Measurements from ENCODE around the gene ZFHX2.

- TF ChIP-seq, protein P1, sequence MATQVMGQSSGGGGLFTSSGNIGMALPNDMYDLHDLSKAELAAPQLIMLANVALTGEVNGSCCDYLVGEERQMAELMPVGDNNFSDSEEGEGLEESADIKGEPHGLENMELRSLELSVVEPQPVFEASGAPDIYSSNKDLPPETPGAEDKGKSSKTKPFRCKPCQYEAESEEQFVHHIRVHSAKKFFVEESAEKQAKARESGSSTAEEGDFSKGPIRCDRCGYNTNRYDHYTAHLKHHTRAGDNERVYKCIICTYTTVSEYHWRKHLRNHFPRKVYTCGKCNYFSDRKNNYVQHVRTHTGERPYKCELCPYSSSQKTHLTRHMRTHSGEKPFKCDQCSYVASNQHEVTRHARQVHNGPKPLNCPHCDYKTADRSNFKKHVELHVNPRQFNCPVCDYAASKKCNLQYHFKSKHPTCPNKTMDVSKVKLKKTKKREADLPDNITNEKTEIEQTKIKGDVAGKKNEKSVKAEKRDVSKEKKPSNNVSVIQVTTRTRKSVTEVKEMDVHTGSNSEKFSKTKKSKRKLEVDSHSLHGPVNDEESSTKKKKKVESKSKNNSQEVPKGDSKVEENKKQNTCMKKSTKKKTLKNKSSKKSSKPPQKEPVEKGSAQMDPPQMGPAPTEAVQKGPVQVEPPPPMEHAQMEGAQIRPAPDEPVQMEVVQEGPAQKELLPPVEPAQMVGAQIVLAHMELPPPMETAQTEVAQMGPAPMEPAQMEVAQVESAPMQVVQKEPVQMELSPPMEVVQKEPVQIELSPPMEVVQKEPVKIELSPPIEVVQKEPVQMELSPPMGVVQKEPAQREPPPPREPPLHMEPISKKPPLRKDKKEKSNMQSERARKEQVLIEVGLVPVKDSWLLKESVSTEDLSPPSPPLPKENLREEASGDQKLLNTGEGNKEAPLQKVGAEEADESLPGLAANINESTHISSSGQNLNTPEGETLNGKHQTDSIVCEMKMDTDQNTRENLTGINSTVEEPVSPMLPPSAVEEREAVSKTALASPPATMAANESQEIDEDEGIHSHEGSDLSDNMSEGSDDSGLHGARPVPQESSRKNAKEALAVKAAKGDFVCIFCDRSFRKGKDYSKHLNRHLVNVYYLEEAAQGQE (IDR thresholded peaks at IDR 0.05; ENCODE audit: borderline replicate concordance in 1 of 2, low read depth in 1 of 2, low read length in 2 of 2) = no peak
- TF ChIP-seq, protein P2, sequence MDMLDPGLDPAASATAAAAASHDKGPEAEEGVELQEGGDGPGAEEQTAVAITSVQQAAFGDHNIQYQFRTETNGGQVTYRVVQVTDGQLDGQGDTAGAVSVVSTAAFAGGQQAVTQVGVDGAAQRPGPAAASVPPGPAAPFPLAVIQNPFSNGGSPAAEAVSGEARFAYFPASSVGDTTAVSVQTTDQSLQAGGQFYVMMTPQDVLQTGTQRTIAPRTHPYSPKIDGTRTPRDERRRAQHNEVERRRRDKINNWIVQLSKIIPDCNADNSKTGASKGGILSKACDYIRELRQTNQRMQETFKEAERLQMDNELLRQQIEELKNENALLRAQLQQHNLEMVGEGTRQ (IDR thresholded peaks at IDR 0.05; ENCODE audit: low read depth, low read length) = no peak
- TF ChIP-seq, protein P2 (CRISPR knock-in tag; IDR thresholded peaks at IDR 0.05; ENCODE audit: borderline replicate concordance) = no peak
- TF ChIP-seq, protein P3, sequence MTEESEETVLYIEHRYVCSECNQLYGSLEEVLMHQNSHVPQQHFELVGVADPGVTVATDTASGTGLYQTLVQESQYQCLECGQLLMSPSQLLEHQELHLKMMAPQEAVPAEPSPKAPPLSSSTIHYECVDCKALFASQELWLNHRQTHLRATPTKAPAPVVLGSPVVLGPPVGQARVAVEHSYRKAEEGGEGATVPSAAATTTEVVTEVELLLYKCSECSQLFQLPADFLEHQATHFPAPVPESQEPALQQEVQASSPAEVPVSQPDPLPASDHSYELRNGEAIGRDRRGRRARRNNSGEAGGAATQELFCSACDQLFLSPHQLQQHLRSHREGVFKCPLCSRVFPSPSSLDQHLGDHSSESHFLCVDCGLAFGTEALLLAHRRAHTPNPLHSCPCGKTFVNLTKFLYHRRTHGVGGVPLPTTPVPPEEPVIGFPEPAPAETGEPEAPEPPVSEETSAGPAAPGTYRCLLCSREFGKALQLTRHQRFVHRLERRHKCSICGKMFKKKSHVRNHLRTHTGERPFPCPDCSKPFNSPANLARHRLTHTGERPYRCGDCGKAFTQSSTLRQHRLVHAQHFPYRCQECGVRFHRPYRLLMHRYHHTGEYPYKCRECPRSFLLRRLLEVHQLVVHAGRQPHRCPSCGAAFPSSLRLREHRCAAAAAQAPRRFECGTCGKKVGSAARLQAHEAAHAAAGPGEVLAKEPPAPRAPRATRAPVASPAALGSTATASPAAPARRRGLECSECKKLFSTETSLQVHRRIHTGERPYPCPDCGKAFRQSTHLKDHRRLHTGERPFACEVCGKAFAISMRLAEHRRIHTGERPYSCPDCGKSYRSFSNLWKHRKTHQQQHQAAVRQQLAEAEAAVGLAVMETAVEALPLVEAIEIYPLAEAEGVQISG (CRISPR knock-in tag; IDR thresholded peaks at IDR 0.05) = no peak
- TF ChIP-seq SALL1 (CRISPR knock-in tag; IDR thresholded peaks at IDR 0.05) = no peak
- TF ChIP-seq, protein P4, sequence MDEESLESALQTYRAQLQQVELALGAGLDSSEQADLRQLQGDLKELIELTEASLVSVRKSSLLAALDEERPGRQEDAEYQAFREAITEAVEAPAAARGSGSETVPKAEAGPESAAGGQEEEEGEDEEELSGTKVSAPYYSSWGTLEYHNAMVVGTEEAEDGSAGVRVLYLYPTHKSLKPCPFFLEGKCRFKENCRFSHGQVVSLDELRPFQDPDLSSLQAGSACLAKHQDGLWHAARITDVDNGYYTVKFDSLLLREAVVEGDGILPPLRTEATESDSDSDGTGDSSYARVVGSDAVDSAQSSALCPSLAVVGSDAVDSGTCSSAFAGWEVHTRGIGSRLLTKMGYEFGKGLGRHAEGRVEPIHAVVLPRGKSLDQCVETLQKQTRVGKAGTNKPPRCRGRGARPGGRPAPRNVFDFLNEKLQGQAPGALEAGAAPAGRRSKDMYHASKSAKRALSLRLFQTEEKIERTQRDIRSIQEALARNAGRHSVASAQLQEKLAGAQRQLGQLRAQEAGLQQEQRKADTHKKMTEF (CRISPR knock-in tag; IDR thresholded peaks at IDR 0.05) = no peak
- TF ChIP-seq TP53 (CRISPR knock-in tag; conservative IDR thresholded peaks at IDR 0.05) = no peak
- no peak for TF ChIP-seq SMAD9 (CRISPR knock-in tag; IDR thresholded peaks at IDR 0.05)
- TF ChIP-seq CTCF (CRISPR knock-in tag; IDR thresholded peaks at IDR 0.05) = no peak
- TF ChIP-seq E2F1 (CRISPR knock-in tag; IDR thresholded peaks at IDR 0.05) = no peak
- TF ChIP-seq, protein P5, sequence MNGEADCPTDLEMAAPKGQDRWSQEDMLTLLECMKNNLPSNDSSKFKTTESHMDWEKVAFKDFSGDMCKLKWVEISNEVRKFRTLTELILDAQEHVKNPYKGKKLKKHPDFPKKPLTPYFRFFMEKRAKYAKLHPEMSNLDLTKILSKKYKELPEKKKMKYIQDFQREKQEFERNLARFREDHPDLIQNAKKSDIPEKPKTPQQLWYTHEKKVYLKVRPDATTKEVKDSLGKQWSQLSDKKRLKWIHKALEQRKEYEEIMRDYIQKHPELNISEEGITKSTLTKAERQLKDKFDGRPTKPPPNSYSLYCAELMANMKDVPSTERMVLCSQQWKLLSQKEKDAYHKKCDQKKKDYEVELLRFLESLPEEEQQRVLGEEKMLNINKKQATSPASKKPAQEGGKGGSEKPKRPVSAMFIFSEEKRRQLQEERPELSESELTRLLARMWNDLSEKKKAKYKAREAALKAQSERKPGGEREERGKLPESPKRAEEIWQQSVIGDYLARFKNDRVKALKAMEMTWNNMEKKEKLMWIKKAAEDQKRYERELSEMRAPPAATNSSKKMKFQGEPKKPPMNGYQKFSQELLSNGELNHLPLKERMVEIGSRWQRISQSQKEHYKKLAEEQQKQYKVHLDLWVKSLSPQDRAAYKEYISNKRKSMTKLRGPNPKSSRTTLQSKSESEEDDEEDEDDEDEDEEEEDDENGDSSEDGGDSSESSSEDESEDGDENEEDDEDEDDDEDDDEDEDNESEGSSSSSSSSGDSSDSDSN (CRISPR knock-in tag; IDR thresholded peaks at IDR 0.05) = no peak
- TF ChIP-seq PLSCR1 (CRISPR knock-in tag; IDR thresholded peaks at IDR 0.05; ENCODE audit: borderline replicate concordance) = no peak
- TF ChIP-seq ZBTB42 (CRISPR knock-in tag; IDR thresholded peaks at IDR 0.05) = no peak
- TF ChIP-seq ZBTB20 (CRISPR knock-in tag; IDR thresholded peaks at IDR 0.05; ENCODE audit: borderline replicate concordance, low read depth) = no peak
- TF ChIP-seq LBX2 (CRISPR knock-in tag; IDR thresholded peaks at IDR 0.05; ENCODE audit: borderline replicate concordance) = no peak
These were observed 39.4 kb downstream of the ZFHX2 start for GRCh38 chr14:23512156-23512555.

Measured in HepG2 (cell line).